Endothelial cell of umbilical vein (primary cell): Measurements from ENCODE around the gene MYRIP. TPM values are rescaled to one million over a fixed set of nuclear protein-coding genes. Genes with fewer than 3 reads are reported as not detected.

Source experiments
- BruUV-seq: library from RNA; stranded (reverse); fragments of 400-500 nt; replicated peaks from 2 replicates; lab custom pipeline; 2021; lab: Mats Ljungman, UMichigan
- CTCF ChIA-PET: fragments of 300-600, 350-600 bp; sonication (Branson Sonifier 250); formaldehyde crosslinking; loops from one replicate; lab custom pipeline; 2021; ENCODE audit warnings: antibody characterized with exemption, inconsistent platforms; lab: Charles Lee
- POLR2A ChIA-PET: fragments of 300-600, 350-600 bp; sonication (Branson Sonifier 250); formaldehyde crosslinking; loops from one replicate; lab custom pipeline; 2021; ENCODE audit warnings: antibody characterized with exemption, inconsistent platforms; lab: Charles Lee
- DNase-seq: peaks from one replicate; pipeline ENCODE4 v3.0.0-alpha.2; 2011; ENCODE audit warnings: low read depth, low spot score
- FAIRE-seq: peaks from 2 replicates; lab custom pipeline; 2011; peaks lifted over from hg19 to GRCh38; lab: Jason Lieb, UNC
- H2AFZ ChIP-seq: 2 replicates; pipeline ENCODE4 v1.6.0; 2012; ENCODE audit warnings: low read depth, low read length, control low read depth, inconsistent platforms
- H3K27ac ChIP-seq: 2 replicates; pipeline ENCODE4 v1.5.1; 2011; ENCODE audit warnings: low read depth, mild to moderate bottlenecking, control low read depth, low read length, moderate library complexity; ENCODE audit not compliant: insufficient read depth
- H3K27me3 ChIP-seq, 2 experiments: 2 replicates each; pipeline versions ENCODE4 v1.6.0 to v1.6.1; 2011; ENCODE audit warnings: low read length in 2 of 2, mixed read lengths in 1 of 2; ENCODE audit not compliant: control insufficient read depth in 2 of 2, insufficient read depth in 2 of 2
- H3K36me3 ChIP-seq, 2 experiments: 2 replicates in 1 of 2; 3 replicates in 1 of 2; pipeline ENCODE4 v1.5.1; 2011; ENCODE audit warnings: low read length in 2 of 2, mild to moderate bottlenecking in 1 of 2, moderate library complexity in 1 of 2; ENCODE audit not compliant: control insufficient read depth in 2 of 2, insufficient read depth in 2 of 2; ENCODE audit errors: extremely low read depth in 1 of 2
- H3K4me1 ChIP-seq: 3 replicates; pipeline ENCODE4 v1.5.1; 2011; ENCODE audit warnings: mild to moderate bottlenecking, low read length; ENCODE audit not compliant: control insufficient read depth, insufficient read depth; ENCODE audit errors: extremely low read depth
- H3K4me2 ChIP-seq: 2 replicates; pipeline ENCODE4 v1.6.1; 2011; ENCODE audit warnings: low read length, control low read depth, mixed read lengths; ENCODE audit not compliant: insufficient read depth
- H3K4me3 ChIP-seq, 3 experiments: fragments of 200-600 bp in 1 of 3; sonication (generic), shearing (Covaris generic) in 1 of 3; replicated peaks in 1 of 3; 2 replicates each; pipeline ENCODE4 v1.5.1; 2011 to 2016; ENCODE audit warnings: control low read depth in 3 of 3, low read length in 3 of 3, mild to moderate bottlenecking in 2 of 3, inconsistent platforms in 1 of 3, low read depth in 1 of 3, moderate library complexity in 1 of 3; ENCODE audit not compliant: insufficient read depth in 1 of 3
- H3K79me2 ChIP-seq: 2 replicates; pipeline ENCODE4 v1.6.0; 2012; ENCODE audit warnings: low read length, inconsistent platforms; ENCODE audit not compliant: control insufficient read depth, insufficient read depth
- H3K9ac ChIP-seq: replicated peaks from 2 replicates; pipeline ENCODE3; 2011; ENCODE audit warnings: low read length, control low read depth; ENCODE audit not compliant: insufficient read depth; ENCODE audit errors: extremely low read depth
- H3K9me1 ChIP-seq: replicated peaks from 3 replicates; pipeline ENCODE4 v1.6.0; 2011; ENCODE audit warnings: mild to moderate bottlenecking, low read length; ENCODE audit not compliant: control insufficient read depth, insufficient read depth; ENCODE audit errors: extremely low read depth
- H3K9me3 ChIP-seq: replicated peaks from 2 replicates; pipeline ENCODE4 v1.5.1; 2012; ENCODE audit warnings: low read length, inconsistent platforms; ENCODE audit not compliant: control insufficient read depth, insufficient read depth
- H4K20me1 ChIP-seq: replicated peaks from 2 replicates; pipeline ENCODE3; 2011; ENCODE audit warnings: mild to moderate bottlenecking, low read length; ENCODE audit not compliant: control insufficient read depth, insufficient read depth; ENCODE audit errors: extremely low read depth
- CTCF ChIP-seq, 2 donors: IDR thresholded peaks; 1 replicate in 1 of 2; 2 replicates in 1 of 2; pipeline ENCODE4 v1.5.1; 2011; ENCODE audit warnings: low read length in 2 of 2, mild to moderate bottlenecking in 2 of 2, moderate library complexity in 2 of 2, control low read depth in 1 of 2, inconsistent platforms in 1 of 2, low read depth in 1 of 2; ENCODE audit not compliant: insufficient read depth in 1 of 2; ENCODE audit errors: extremely low read depth in 1 of 2
- EZH2 ChIP-seq: IDR thresholded peaks from 2 replicates; pipeline ENCODE4 v1.6.1; 2012; ENCODE audit warnings: borderline replicate concordance, low read depth, mild to moderate bottlenecking, moderate library complexity, low read length, inconsistent platforms; ENCODE audit not compliant: severe bottlenecking
- FOS ChIP-seq: IDR thresholded peaks from 2 replicates; pipeline ENCODE4 v1.6.1; 2011; ENCODE audit warnings: mild to moderate bottlenecking, low read length, moderate library complexity, borderline replicate concordance; ENCODE audit not compliant: insufficient read depth
- GATA2 ChIP-seq: IDR thresholded peaks from 2 replicates; pipeline ENCODE4 v1.7.0; 2011; ENCODE audit warnings: low read depth, mild to moderate bottlenecking, moderate library complexity, mixed read lengths, low read length; ENCODE audit not compliant: insufficient read length, insufficient read depth
- JUN ChIP-seq: IDR thresholded peaks from 2 replicates; pipeline ENCODE4 v1.6.1; 2011; ENCODE audit warnings: borderline replicate concordance, low read depth; ENCODE audit not compliant: insufficient read length, insufficient read depth
- MAX ChIP-seq: IDR thresholded peaks from 2 replicates; pipeline ENCODE4 v1.6.1; 2011; ENCODE audit not compliant: insufficient read depth, insufficient read length
- MYC ChIP-seq: IDR thresholded peaks from one replicate; pipeline ENCODE4 v1.6.1; 2011; ENCODE audit warnings: mild to moderate bottlenecking, low read depth, low read length
- POLR2A ChIP-seq: IDR thresholded peaks from 2 replicates; pipeline ENCODE4 v1.6.1; 2012; ENCODE audit warnings: low read depth, mild to moderate bottlenecking, control low read depth, low read length
- POLR2AphosphoS5 ChIP-seq: IDR thresholded peaks from 2 replicates; pipeline ENCODE4 v1.6.1; 2012; ENCODE audit warnings: low read depth, mild to moderate bottlenecking, control low read depth, low read length, moderate library complexity; ENCODE audit not compliant: insufficient read depth
- dilution Hi-C: fragments of 300-500 bp; cut with MboI; formaldehyde crosslinking; loops from one replicate; pipeline ENCODE4 v1.15.0; 2019; ENCODE audit warnings: low sequenced_read_pairs; ENCODE audit not compliant: extremely low pct_ligation_motif_present
- intact Hi-C: fragments of 100-400 bp; cut with micrococcal nuclease; formaldehyde crosslinking; loops from one replicate; pipeline ENCODE4 v1.10.0; 2022
- polyA plus RNA-seq, 4 experiments: library from polyadenylated mRNA; depleted of rRNA in 3 of 4; stranded (reverse) in 3 of 4; unstranded in 1 of 4; fragments of >200 nt; gene quantifications; 2 replicates each; pipeline versions ENCODE4 v1.2.1 to v1.2.3, GENCODE V29; 2011 to 2012; ENCODE audit warnings: missing spikeins in 1 of 4
- total RNA-seq: library from RNA; stranded (reverse); gene quantifications from 2 replicates; pipeline ENCODE4 v1.2.3, GENCODE V29; 2021

MYRIP gene
- total and polyA plus RNA-seq, 2 donors (not counting 3 experiments of a cell fraction or from before 2014, with no cell fraction given), result 6.7 to 11.9 TPM

DNA sequence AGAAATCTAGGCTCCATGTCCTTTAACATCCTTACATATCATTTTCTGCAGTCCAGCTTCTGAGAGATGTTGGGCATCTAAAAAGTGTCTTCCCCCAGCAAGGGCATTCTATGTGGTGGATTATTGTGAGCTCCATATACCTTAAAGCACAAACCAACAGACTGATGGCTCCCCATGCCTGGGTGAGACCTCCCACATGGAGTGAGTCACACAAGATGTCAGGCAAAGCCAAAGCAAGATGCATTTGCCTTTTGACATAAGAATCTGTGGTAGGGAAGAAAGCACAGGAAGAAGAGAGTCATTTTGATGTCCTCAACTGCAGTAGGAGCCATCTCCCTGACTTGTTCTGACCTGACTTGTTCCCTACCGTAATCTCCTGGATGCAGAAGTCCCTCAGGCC lies 261.4 kb downstream of the MYRIP start:
- no peaks in the 10 kb centered on the region for H4K20me1 ChIP-seq
- dilution Hi-C loops, result no loop called here
- no peak overlapping the region for H3K4me3 ChIP-seq
- H3K27me3 ChIP-seq, result no peaks in the 10 kb centered on the region
- no peak overlapping the region for H2AFZ ChIP-seq
- H3K27ac ChIP-seq, result no peak overlapping the region
- TF ChIP-seq GATA2 (no peak), JUN (no peak), MAX (no peak), FOS (no peak), EZH2 (no peak), POLR2AphosphoS5 (no peak), CTCF (IDR thresholded peaks at IDR 0.05; ENCODE audit: extremely low read depth in 1 of 2, insufficient read depth in 1 of 2, low read depth in 1 of 2, low read length in 2 of 2) (no peak), MYC (no peak), POLR2A (no peak)
- POLR2A ChIA-PET, result no interaction called here
- no peaks in the 10 kb centered on the region for H3K79me2 ChIP-seq
- H3K9me3 ChIP-seq, result no peaks in the 10 kb centered on the region
- H3K36me3 ChIP-seq, result no peaks in the 10 kb centered on the region
- DNase-seq, result no peak
- no peaks in the 10 kb centered on the region for H3K4me1 ChIP-seq
- no peak overlapping the region for H3K9ac ChIP-seq
- H3K4me2 ChIP-seq, result no peak overlapping the region
- no peaks in the 10 kb centered on the region for H3K9me1 ChIP-seq
- no peak for FAIRE-seq
- CTCF ChIA-PET, result no interaction called here
- intact Hi-C loops, result no loop called here
- no TSS peak for BruUV-seq
